RWPE2 (cell line): Measurements from ENCODE around the gene ARHGEF28.

Experiments
- ATAC-seq: fragments of 200-7000 bp; cut with Tn5 transposase; 3 replicates; pipeline ENCODE4 v1.9.1; 2021; ENCODE audit warnings: low read depth
- DNase-seq: peaks from one replicate; pipeline ENCODE4 v3.0.0-alpha.2; 2020; ENCODE audit warnings: low spot score
- H3K27ac ChIP-seq: fragments of 450-650 bp; 2 replicates; pipeline ENCODE4 v1.5.1; 2017; ENCODE audit warnings: mild to moderate bottlenecking; ENCODE audit not compliant: poor library complexity, severe bottlenecking
- H3K27me3 ChIP-seq: fragments of 250-450 bp; sonication (Bioruptor Pico); 2 replicates; pipeline ENCODE4 v1.5.1; 2021; ENCODE audit warnings: mild to moderate bottlenecking, moderate library complexity; ENCODE audit not compliant: insufficient read depth, poor library complexity, severe bottlenecking
- H3K36me3 ChIP-seq: fragments of 250-450 bp; sonication (Bioruptor Pico); 2 replicates; pipeline ENCODE4 v1.5.1; 2020; ENCODE audit warnings: low read depth, mild to moderate bottlenecking, moderate library complexity
- H3K4me1 ChIP-seq: fragments of 250-450 bp; sonication (Bioruptor Pico); 2 replicates; pipeline ENCODE4 v1.5.1; 2021; ENCODE audit warnings: mild to moderate bottlenecking, moderate library complexity; ENCODE audit not compliant: insufficient read depth, poor library complexity, severe bottlenecking
- H3K4me3 ChIP-seq: fragments of 250-450 bp; sonication (Bioruptor Pico); 2 replicates; pipeline ENCODE4 v1.5.1; 2021; ENCODE audit warnings: mild to moderate bottlenecking, moderate library complexity; ENCODE audit not compliant: severe bottlenecking
- H3K9me3 ChIP-seq: fragments of 250-450 bp; sonication (Bioruptor Pico); 2 replicates; pipeline ENCODE4 v1.5.1; 2021; ENCODE audit warnings: mild to moderate bottlenecking, moderate library complexity; ENCODE audit not compliant: severe bottlenecking
- TF ChIP-seq, protein P1 (sequence below): fragments of 450-650 bp; IDR thresholded peaks from one replicate; pipeline ENCODE4 v1.5.1; 2017; ENCODE audit warnings: mild to moderate bottlenecking, moderate library complexity; ENCODE audit not compliant: poor library complexity, severe bottlenecking

Gene ARHGEF28

GRCh38 chr5:73960023-73960422, 334.0 kb downstream of the ARHGEF28 start:
- peaks cover 15% of the 10 kb centered on the region for H3K4me1 ChIP-seq
- ATAC-seq (no peak), DNase-seq (no peak)
- no peaks in the 10 kb centered on the region for H3K36me3 ChIP-seq
- TF ChIP-seq, protein P1, sequence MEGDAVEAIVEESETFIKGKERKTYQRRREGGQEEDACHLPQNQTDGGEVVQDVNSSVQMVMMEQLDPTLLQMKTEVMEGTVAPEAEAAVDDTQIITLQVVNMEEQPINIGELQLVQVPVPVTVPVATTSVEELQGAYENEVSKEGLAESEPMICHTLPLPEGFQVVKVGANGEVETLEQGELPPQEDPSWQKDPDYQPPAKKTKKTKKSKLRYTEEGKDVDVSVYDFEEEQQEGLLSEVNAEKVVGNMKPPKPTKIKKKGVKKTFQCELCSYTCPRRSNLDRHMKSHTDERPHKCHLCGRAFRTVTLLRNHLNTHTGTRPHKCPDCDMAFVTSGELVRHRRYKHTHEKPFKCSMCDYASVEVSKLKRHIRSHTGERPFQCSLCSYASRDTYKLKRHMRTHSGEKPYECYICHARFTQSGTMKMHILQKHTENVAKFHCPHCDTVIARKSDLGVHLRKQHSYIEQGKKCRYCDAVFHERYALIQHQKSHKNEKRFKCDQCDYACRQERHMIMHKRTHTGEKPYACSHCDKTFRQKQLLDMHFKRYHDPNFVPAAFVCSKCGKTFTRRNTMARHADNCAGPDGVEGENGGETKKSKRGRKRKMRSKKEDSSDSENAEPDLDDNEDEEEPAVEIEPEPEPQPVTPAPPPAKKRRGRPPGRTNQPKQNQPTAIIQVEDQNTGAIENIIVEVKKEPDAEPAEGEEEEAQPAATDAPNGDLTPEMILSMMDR = no peak
- H3K27ac ChIP-seq = no peak overlapping the region
- H3K27me3 ChIP-seq = no peaks in the 10 kb centered on the region
- H3K9me3 ChIP-seq = no peaks in the 10 kb centered on the region
- H3K4me3 ChIP-seq = no peak overlapping the region

DNA sequence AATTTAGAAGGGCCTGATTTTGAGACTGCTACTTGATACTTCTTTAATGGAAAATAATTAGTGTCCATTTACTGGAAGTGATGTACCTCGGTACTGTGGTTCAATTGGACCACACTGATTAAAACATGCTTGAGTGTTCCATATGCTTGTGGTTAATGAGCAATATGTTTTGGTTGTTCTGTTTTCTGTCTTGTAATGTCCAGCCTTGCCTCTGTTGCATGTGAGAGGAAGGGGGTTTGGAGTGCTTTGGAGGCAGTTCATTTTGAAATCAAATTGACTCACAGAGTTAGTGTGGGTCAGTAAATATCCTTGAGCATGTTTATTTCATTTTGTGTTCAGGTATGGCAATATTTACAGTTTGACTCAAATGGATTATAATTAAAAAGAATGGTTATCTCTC, 334.4 kb downstream of the ARHGEF28 start:
- TF ChIP-seq, protein P1 = no peak
- DNase-seq (no peak), ATAC-seq (no peak)
- Histone ChIP-seq H3K27me3 (no peaks in the 10 kb centered on the region), H3K4me3 (no peak overlapping the region), H3K4me1 (peaks cover 15% of the 10 kb centered on the region), H3K27ac (no peak overlapping the region), H3K36me3 (no peaks in the 10 kb centered on the region), H3K9me3 (no peaks in the 10 kb centered on the region)

GRCh38 chr5:73962801-73963425, 336.9 kb downstream of the ARHGEF28 start:
- DNase-seq (no peak), ATAC-seq (no peak)
- Histone ChIP-seq H3K9me3 (no peaks in the 10 kb centered on the region), H3K27me3 (no peaks in the 10 kb centered on the region), H3K4me1 (peaks cover 3% of the 10 kb centered on the region), H3K36me3 (no peaks in the 10 kb centered on the region), H3K4me3 (no peak overlapping the region), H3K27ac (no peak overlapping the region)
- TF ChIP-seq, protein P1 = no peak

- no peaks in the 10 kb centered on the region for H3K36me3 ChIP-seq
These were observed 338.4 kb downstream of the ARHGEF28 start for GRCh38 chr5:73964352-73964865.

GRCh38 chr5:73966451-73966850, 340.5 kb downstream of the ARHGEF28 start:
- no peak overlapping the region for H3K4me3 ChIP-seq
- H3K27me3 ChIP-seq = no peaks in the 10 kb centered on the region
- TF ChIP-seq, protein P1 = no peak
- peaks cover 2% of the 10 kb centered on the region for H3K4me1 ChIP-seq
- ATAC-seq (no peak), DNase-seq (no peak)
- H3K27ac ChIP-seq = no peak overlapping the region
- H3K9me3 ChIP-seq = no peaks in the 10 kb centered on the region
- no peaks in the 10 kb centered on the region for H3K36me3 ChIP-seq

More at GRCh38 chr5:73964352-73964865, 338.4 kb downstream of the ARHGEF28 start:
- H3K4me3 ChIP-seq = no peak overlapping the region
- TF ChIP-seq, protein P1 = no peak
- H3K27me3 ChIP-seq = no peaks in the 10 kb centered on the region
- peaks cover 2% of the 10 kb centered on the region for H3K4me1 ChIP-seq
- no peak overlapping the region for H3K27ac ChIP-seq
- DNase-seq = no peak
- ATAC-seq = no peak
- no peaks in the 10 kb centered on the region for H3K9me3 ChIP-seq
